Measurements from ENCODE around the gene MPRIP. TPM values are rescaled to one million over a fixed set of nuclear protein-coding genes. Genes with fewer than 3 reads are reported as not detected.

The MPRIP gene
- total and polyA plus RNA-seq, 2 donors (not counting 1 experiment from before 2014, with no cell fraction given) = 130 to 299 TPM

DNA sequence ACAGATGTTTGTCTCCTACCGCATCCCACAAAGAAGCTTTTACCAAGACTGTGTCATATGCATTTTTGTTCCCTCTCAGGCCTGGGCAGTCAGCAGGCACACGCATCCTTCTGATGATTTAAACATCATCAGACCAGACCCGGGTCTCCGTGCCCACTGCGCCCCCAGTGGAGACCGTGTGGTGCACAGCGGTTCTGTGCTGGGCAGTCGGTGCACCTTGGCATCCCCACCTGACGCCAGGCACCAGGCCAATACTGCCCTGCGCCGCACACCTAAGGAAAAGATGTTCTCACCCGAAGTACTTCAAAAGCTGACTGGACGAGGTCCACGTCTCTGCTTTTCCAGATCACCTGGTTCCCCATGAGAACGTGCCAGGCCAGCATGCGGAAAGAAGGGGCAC, 174.5 kb downstream of the MPRIP start:
- Histone ChIP-seq H3K27ac (ENCODE audit: low read length in 2 of 2) (no peak overlapping the region), H3K4me2 (replicated peaks; ENCODE audit: low read depth, low read length, poor library complexity, severe bottlenecking) (no peak overlapping the region), H2AFZ (ENCODE audit: insufficient read depth, low read depth, low read length, poor library complexity, severe bottlenecking) (no peak overlapping the region), H3K9me3 (ENCODE audit: control extremely low read depth in 1 of 3, control insufficient read depth in 2 of 3, insufficient read depth in 1 of 3, low read length in 2 of 3) (no peaks in the 10 kb centered on the region), H3K79me2 (ENCODE audit: control insufficient read depth, insufficient read depth, low read length) (no peaks in the 10 kb centered on the region), H4K20me1 (ENCODE audit: control insufficient read depth, insufficient read depth, low read length, poor library complexity, severe bottlenecking) (no peaks in the 10 kb centered on the region), H3K36me3 (replicated peaks in 1 of 2; ENCODE audit: control extremely low read depth in 1 of 2, control insufficient read depth in 1 of 2, extremely low read depth in 1 of 2, insufficient read depth in 2 of 2, low read length in 1 of 2) (peaks cover 0 to 77% of the 10 kb centered on the region in 2 experiments), H3K4me1 (ENCODE audit: control insufficient read depth in 2 of 2, insufficient read depth in 2 of 2, low read length in 2 of 2) (no peaks in the 10 kb centered on the region), H3K4me3 (ENCODE audit: control extremely low read depth in 1 of 5, extremely low read depth in 1 of 5, insufficient read depth in 1 of 5, low read depth in 2 of 5, low read length in 4 of 5) (no peak overlapping the region), H3K9ac (ENCODE audit: low read length) (no peak overlapping the region), H3K27me3 (replicated peaks in 1 of 4; ENCODE audit: control extremely low read depth in 1 of 4, control insufficient read depth in 3 of 4, insufficient read depth in 4 of 4, low read length in 3 of 4) (no peaks in the 10 kb centered on the region)
- no peaks in the 10 kb centered on the region for H3K27me3 Mint-ChIP-seq
- DNase-seq (no peak), ATAC-seq (ENCODE audit: low read depth) (no peak)
- H3K9me3 Mint-ChIP-seq (ENCODE audit: insufficient read depth) = no peaks in the 10 kb centered on the region
- H3K27ac Mint-ChIP-seq = no peak overlapping the region
- intact Hi-C loops (cut with micrococcal nuclease) = no loop called here
- 97% methylated on average over 15 of the region's 16 CpGs for WGBS (ENCODE audit: insufficient coverage)
- ChIA-PET CTCF (no interaction called here), POLR2A (no interaction called here)
- TF ChIP-seq EZH2 (IDR thresholded peaks at IDR 0.05; ENCODE audit: borderline replicate concordance, insufficient read depth, low read depth, low read length, poor library complexity, severe bottlenecking) = no peak
- TF ChIP-seq, protein P1, sequence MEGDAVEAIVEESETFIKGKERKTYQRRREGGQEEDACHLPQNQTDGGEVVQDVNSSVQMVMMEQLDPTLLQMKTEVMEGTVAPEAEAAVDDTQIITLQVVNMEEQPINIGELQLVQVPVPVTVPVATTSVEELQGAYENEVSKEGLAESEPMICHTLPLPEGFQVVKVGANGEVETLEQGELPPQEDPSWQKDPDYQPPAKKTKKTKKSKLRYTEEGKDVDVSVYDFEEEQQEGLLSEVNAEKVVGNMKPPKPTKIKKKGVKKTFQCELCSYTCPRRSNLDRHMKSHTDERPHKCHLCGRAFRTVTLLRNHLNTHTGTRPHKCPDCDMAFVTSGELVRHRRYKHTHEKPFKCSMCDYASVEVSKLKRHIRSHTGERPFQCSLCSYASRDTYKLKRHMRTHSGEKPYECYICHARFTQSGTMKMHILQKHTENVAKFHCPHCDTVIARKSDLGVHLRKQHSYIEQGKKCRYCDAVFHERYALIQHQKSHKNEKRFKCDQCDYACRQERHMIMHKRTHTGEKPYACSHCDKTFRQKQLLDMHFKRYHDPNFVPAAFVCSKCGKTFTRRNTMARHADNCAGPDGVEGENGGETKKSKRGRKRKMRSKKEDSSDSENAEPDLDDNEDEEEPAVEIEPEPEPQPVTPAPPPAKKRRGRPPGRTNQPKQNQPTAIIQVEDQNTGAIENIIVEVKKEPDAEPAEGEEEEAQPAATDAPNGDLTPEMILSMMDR (IDR thresholded peaks at IDR 0.05) = no peak
- H3K4me1 Mint-ChIP-seq = no peaks in the 10 kb centered on the region
- no peak overlapping the region for H3K4me3 Mint-ChIP-seq

DNA sequence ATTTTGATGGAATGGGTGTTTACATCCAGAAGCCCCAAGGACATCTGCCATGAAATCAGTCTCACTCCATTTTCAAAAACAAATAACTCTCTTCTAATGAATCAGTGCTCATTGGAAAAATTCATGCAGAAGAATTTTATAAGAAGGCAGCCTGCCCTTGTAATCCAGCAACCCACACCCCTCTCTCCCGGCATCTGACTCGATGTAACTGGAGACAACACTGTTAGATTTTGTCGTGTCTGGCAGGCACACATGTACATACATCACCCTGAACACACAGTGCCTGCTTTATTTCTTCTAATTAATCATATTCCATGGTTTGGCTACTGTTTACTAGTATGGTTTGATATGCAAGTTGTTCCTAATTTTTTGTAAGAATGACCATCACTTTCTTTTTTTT, 175.7 kb downstream of the MPRIP start:
- H3K79me2 ChIP-seq (ENCODE audit: control insufficient read depth, insufficient read depth, low read length) = peaks cover 3% of the 10 kb centered on the region
- Mint-ChIP-seq H3K4me3 (no peak overlapping the region), H3K4me1 (no peaks in the 10 kb centered on the region), H3K27me3 (no peaks in the 10 kb centered on the region), H3K27ac (no peak overlapping the region), H3K9me3 (ENCODE audit: insufficient read depth) (no peaks in the 10 kb centered on the region)
- no peak overlapping the region for H3K4me3 ChIP-seq (ENCODE audit: control extremely low read depth in 1 of 5, extremely low read depth in 1 of 5, insufficient read depth in 1 of 5, low read depth in 2 of 5, low read length in 4 of 5)
- H2AFZ ChIP-seq (ENCODE audit: insufficient read depth, low read depth, low read length, poor library complexity, severe bottlenecking) = no peak overlapping the region
- peaks cover 0 to 82% of the 10 kb centered on the region in 2 experiments for H3K36me3 ChIP-seq (replicated peaks in 1 of 2; ENCODE audit: control extremely low read depth in 1 of 2, control insufficient read depth in 1 of 2, extremely low read depth in 1 of 2, insufficient read depth in 2 of 2, low read length in 1 of 2)
- ChIA-PET POLR2A (no interaction called here), CTCF (no interaction called here)
- intact Hi-C loops (cut with micrococcal nuclease) = no loop called here
- ATAC-seq (ENCODE audit: low read depth) (no peak), DNase-seq (no peak)
- H3K4me1 ChIP-seq (ENCODE audit: control insufficient read depth in 2 of 2, insufficient read depth in 2 of 2, low read length in 2 of 2) = no peaks in the 10 kb centered on the region
- no peaks in the 10 kb centered on the region for H3K27me3 ChIP-seq (replicated peaks in 1 of 4; ENCODE audit: control extremely low read depth in 1 of 4, control insufficient read depth in 3 of 4, insufficient read depth in 4 of 4, low read length in 3 of 4)
- no peaks in the 10 kb centered on the region for H4K20me1 ChIP-seq (ENCODE audit: control insufficient read depth, insufficient read depth, low read length, poor library complexity, severe bottlenecking)
- H3K4me2 ChIP-seq (replicated peaks; ENCODE audit: low read depth, low read length, poor library complexity, severe bottlenecking) = no peak overlapping the region
- no peak overlapping the region for H3K9ac ChIP-seq (ENCODE audit: low read length)
- no peak overlapping the region for H3K27ac ChIP-seq (ENCODE audit: low read length in 2 of 2)
- TF ChIP-seq EZH2 (IDR thresholded peaks at IDR 0.05; ENCODE audit: borderline replicate concordance, insufficient read depth, low read depth, low read length, poor library complexity, severe bottlenecking) = no peak
- TF ChIP-seq, protein P1 (IDR thresholded peaks at IDR 0.05) = no peak
- WGBS (ENCODE audit: insufficient coverage) = 95% methylated on average over 3 of the region's 3 CpGs
- H3K9me3 ChIP-seq (ENCODE audit: control extremely low read depth in 1 of 3, control insufficient read depth in 2 of 3, insufficient read depth in 1 of 3, low read length in 2 of 3) = no peaks in the 10 kb centered on the region
